ENCODE data around the gene CCDC183.
A peak's percentile ranks its signal among the peaks of the same experiment; 100 is the strongest.
"Not testable (repeated sequence)": the region's sequence is repeated elsewhere in the genome, so short reads cannot be mapped to it uniquely, and the experiment has no call there.

The CCDC183 gene

GRCh38 chr9:136785565-136786355, 10.4 kb upstream of the CCDC183 start:
- DNase-seq, result not testable (repeated sequence)

- no peak for DNase-seq
Measured at GRCh38 chr9:136786451-136786850, 9.7 kb upstream of the CCDC183 start.

GRCh38 chr9:136786983-136787382, 9.2 kb upstream of the CCDC183 start:
- not testable (repeated sequence) for DNase-seq

GRCh38 chr9:136787690-136788400, 8.3 kb upstream of the CCDC183 start:
- peak; percentile 70 to 84 for DNase-seq

GRCh38 chr9:136788644-136789522, 7.3 kb upstream of the CCDC183 start:
- DNase-seq, result not testable (repeated sequence)

- no peak for DNase-seq
Measured at GRCh38 chr9:136789523-136789937, 6.6 kb upstream of the CCDC183 start.

- DNase-seq, result peak; percentile 99 to 100
Measured at GRCh38 chr9:136790640-136791515, 5.3 kb upstream of the CCDC183 start, which contains the start of gene TMEM141. Gene TMEM141, plus strand, starts transcription at chr9:136791344. Its CDS starts 27 bp downstream, at chr9:136791371.

- DNase-seq, result peak; percentile 74 to 77
Measured at GRCh38 chr9:136791516-136792276, 4.4 kb upstream of the CCDC183 start.

- DNase-seq, result no peak
Measured at GRCh38 chr9:136792321-136793085, 3.6 kb upstream of the CCDC183 start.

GRCh38 chr9:136793086-136793946, 2.8 kb upstream of the CCDC183 start:
- DNase-seq, result no peak

- no peak for DNase-seq
Measured at GRCh38 chr9:136794281-136794999, 1.7 kb upstream of the CCDC183 start.

GRCh38 chr9:136795000-136795348, 1.2 kb upstream of the CCDC183 start:
- no peak for DNase-seq

- DNase-seq, result not testable (repeated sequence)
Measured at GRCh38 chr9:136796775-136797347, 723 bp downstream of the CCDC183 start.

GRCh38 chr9:136798708-136799078, 2.6 kb downstream of the CCDC183 start:
- no peak for DNase-seq

- DNase-seq, result no peak
Measured at GRCh38 chr9:136799079-136799853, 3.1 kb downstream of the CCDC183 start.

- DNase-seq, result peak; percentile 88 to 90
Measured at GRCh38 chr9:136799854-136800657, 3.9 kb downstream of the CCDC183 start.

GRCh38 chr9:136802321-136802720, 6.2 kb downstream of the CCDC183 start:
- no peak for DNase-seq

Data from CD4-positive, alpha-beta T cell treated with Interleukin-1 beta for 1 hour (primary cell).